NOMO-1 treated with DMSO at 0.1 percent for 48 hours (cell line): ENCODE measurements around the gene TSEN54.

Experiments
- DNase-seq: peaks from one replicate; lab custom pipeline; 2025; ENCODE audit not compliant: unreplicated experiment; lab: John Stamatoyannopoulos, UW

TSEN54 gene

GRCh38 chr17:75488693-75489510 is 27.4 kb upstream of the TSEN54 start:
- DNase-seq, result no peak

- no peak for DNase-seq
These were observed 26.8 kb upstream of the TSEN54 start for GRCh38 chr17:75489511-75489955.

- DNase-seq, result no peak
These were observed 26.1 kb upstream of the TSEN54 start for GRCh38 chr17:75490173-75490743.

- DNase-seq, result no peak
These were observed 25.2 kb upstream of the TSEN54 start for GRCh38 chr17:75490953-75491649.

GRCh38 chr17:75491680-75492079 is 24.6 kb upstream of the TSEN54 start:
- no peak for DNase-seq

- DNase-seq, result no peak
These were observed 23.7 kb upstream of the TSEN54 start for GRCh38 chr17:75492555-75493168.

- no peak for DNase-seq
These were observed 22.7 kb upstream of the TSEN54 start for GRCh38 chr17:75493476-75494129.

- DNase-seq, result no peak
These were observed 21.9 kb upstream of the TSEN54 start for GRCh38 chr17:75494326-75494877.

GRCh38 chr17:75496005-75496404 is 20.3 kb upstream of the TSEN54 start:
- DNase-seq, result no peak

GRCh38 chr17:75498039-75498725 is 18.1 kb upstream of the TSEN54 start:
- no peak for DNase-seq

GRCh38 chr17:75498726-75499213 is 17.6 kb upstream of the TSEN54 start:
- no peak for DNase-seq

GRCh38 chr17:75499313-75500022 is 16.9 kb upstream of the TSEN54 start:
- no peak for DNase-seq

GRCh38 chr17:75500419-75501216 is 15.7 kb upstream of the TSEN54 start:
- DNase-seq, result no peak

GRCh38 chr17:75501378-75502071 is 14.8 kb upstream of the TSEN54 start:
- DNase-seq, result no peak

- no peak for DNase-seq
These were observed 14.1 kb upstream of the TSEN54 start for GRCh38 chr17:75502072-75502720.

GRCh38 chr17:75502721-75503329 is 13.5 kb upstream of the TSEN54 start:
- no peak for DNase-seq

GRCh38 chr17:75503337-75503950 is 12.9 kb upstream of the TSEN54 start:
- DNase-seq, result no peak
